ENCODE measurements around the gene SEC63.

Gene SEC63

GRCh38 chr6:107853230-107853629 lies 104.8 kb downstream of the SEC63 start:
- no peak for DNase-seq

GRCh38 chr6:107849325-107849724 lies 108.7 kb downstream of the SEC63 start:
- no peak for DNase-seq

- DNase-seq = peak; percentile 82
Measured at GRCh38 chr6:107847844-107848802, 109.9 kb downstream of the SEC63 start.

- no peak for DNase-seq
Measured at GRCh38 chr6:107846262-107846795, 111.7 kb downstream of the SEC63 start.

GRCh38 chr6:107845777-107846176 lies 112.2 kb downstream of the SEC63 start:
- no peak for DNase-seq

GRCh38 chr6:107843400-107843799 lies 114.6 kb downstream of the SEC63 start:
- no peak for DNase-seq

- DNase-seq = no peak
Measured at GRCh38 chr6:107841275-107841670, 116.7 kb downstream of the SEC63 start.

- DNase-seq = no peak
Measured at GRCh38 chr6:107840636-107841274, 117.3 kb downstream of the SEC63 start.

GRCh38 chr6:107833136-107833535 lies 124.9 kb downstream of the SEC63 start:
- DNase-seq = no peak

GRCh38 chr6:107832151-107833056 lies 125.6 kb downstream of the SEC63 start:
- no peak for DNase-seq

- DNase-seq = no peak
Measured at GRCh38 chr6:107830060-107830459, 127.9 kb downstream of the SEC63 start.

- no peak for DNase-seq
Measured at GRCh38 chr6:107827541-107827940, 130.5 kb downstream of the SEC63 start.

- no peak for DNase-seq
Measured at GRCh38 chr6:107823047-107823557, 134.9 kb downstream of the SEC63 start.

- no peak for DNase-seq
Measured at GRCh38 chr6:107822176-107823046, 135.6 kb downstream of the SEC63 start.

- DNase-seq = no peak
Measured at GRCh38 chr6:107821591-107821990, 136.4 kb downstream of the SEC63 start.

- peak; percentile 22 for DNase-seq
Measured at GRCh38 chr6:107820338-107821261, 137.4 kb downstream of the SEC63 start.

- DNase-seq = no peak
Measured at GRCh38 chr6:107819964-107820337, 138.1 kb downstream of the SEC63 start.

GRCh38 chr6:107819217-107819616 lies 138.8 kb downstream of the SEC63 start:
- DNase-seq = peak; percentile 31

GRCh38 chr6:107818272-107818671 lies 139.7 kb downstream of the SEC63 start:
- no peak for DNase-seq

GRCh38 chr6:107817784-107818183 lies 140.2 kb downstream of the SEC63 start:
- DNase-seq = no peak

Data from fibroblast of upper back skin (primary cell).